A673 (cell line): ENCODE measurements around the gene HDAC4. TPM values are rescaled to one million over a fixed set of nuclear protein-coding genes. Genes with fewer than 3 reads are reported as not detected.

Source experiments
- BruUV-seq: library from RNA; stranded (reverse); fragments of 400-500 nt; replicated peaks from 2 replicates; lab custom pipeline; 2021; lab: Mats Ljungman, UMichigan
- CTCF ChIA-PET: fragments of 300-600 bp; sonication (Branson Sonifier 250); formaldehyde crosslinking; loops from one replicate; lab custom pipeline; 2022; ENCODE audit warnings: antibody characterized with exemption; lab: Charles Lee
- POLR2A ChIA-PET: fragments of 300-600 bp; sonication (Branson Sonifier 250); formaldehyde crosslinking; loops from one replicate; lab custom pipeline; 2022; ENCODE audit warnings: antibody characterized with exemption; ENCODE audit not compliant: low non-redundant PET; lab: Charles Lee
- DNase-seq: peaks from one replicate; pipeline ENCODE4 v3.0.0-alpha.2; 2015; ENCODE audit warnings: low spot score
- H3K27ac ChIP-seq: fragments of 200-600 bp; sonication (generic); 2 replicates; pipeline ENCODE4 v1.5.1; 2016; ENCODE audit warnings: mixed run types, low read depth, mild to moderate bottlenecking, mixed read lengths, antibody characterized with exemption, low read length; ENCODE audit not compliant: poor library complexity, severe bottlenecking
- H3K27me3 ChIP-seq: fragments of 200-600 bp; sonication (generic); replicated peaks from 2 replicates; pipeline ENCODE4 v1.6.1; 2017; ENCODE audit warnings: mixed run types, low read depth, mild to moderate bottlenecking, mixed read lengths, antibody characterized with exemption, low read length; ENCODE audit not compliant: insufficient read depth, poor library complexity
- H3K36me3 ChIP-seq: fragments of 200-600 bp; sonication (generic); 2 replicates; pipeline ENCODE4 v1.6.1; 2016; ENCODE audit warnings: mixed run types, mild to moderate bottlenecking, mixed read lengths, antibody characterized with exemption, low read length; ENCODE audit not compliant: insufficient read depth, poor library complexity, severe bottlenecking
- H3K4me1 ChIP-seq: fragments of 200-600 bp; sonication (generic); 2 replicates; pipeline ENCODE4 v1.6.1; 2017; ENCODE audit warnings: mixed run types, mild to moderate bottlenecking, mixed read lengths, antibody characterized with exemption, low read length; ENCODE audit not compliant: insufficient read depth, poor library complexity, severe bottlenecking
- H3K4me3 ChIP-seq: fragments of 200-600 bp; sonication (generic); 2 replicates; pipeline ENCODE4 v1.5.1; 2016; ENCODE audit warnings: low read depth, mixed run types, mild to moderate bottlenecking, mixed read lengths, low read length; ENCODE audit not compliant: poor library complexity, severe bottlenecking
- H3K9me3 ChIP-seq: fragments of 200-600 bp; sonication (generic); 2 replicates; pipeline ENCODE4 v1.6.1; 2016; ENCODE audit warnings: mixed run types, low read depth, mild to moderate bottlenecking, mixed read lengths, antibody characterized with exemption, low read length; ENCODE audit not compliant: poor library complexity, severe bottlenecking
- EZH2 ChIP-seq: fragments of 200-600 bp; sonication (generic); IDR thresholded peaks from 2 replicates; pipeline ENCODE4 v1.6.1; 2017; ENCODE audit warnings: borderline replicate concordance, low read depth, mild to moderate bottlenecking, mixed read lengths, antibody characterized with exemption, low read length; ENCODE audit not compliant: poor library complexity, severe bottlenecking
- intact Hi-C: fragments of 100-400 bp; cut with micrococcal nuclease; formaldehyde crosslinking; loops from one replicate; pipeline ENCODE4 v1.10.0; 2022; ENCODE audit not compliant: unreplicated experiment
- total RNA-seq: library from RNA; stranded (reverse); gene quantifications from 2 replicates; pipeline ENCODE4 v1.2.3, GENCODE V29; 2021
- TF ChIP-seq, protein P1 (sequence below): fragments of 300-800, 200-600 bp; sonication (generic); conservative IDR thresholded peaks from 2 replicates; pipeline ENCODE4 v1.5.1; 2017; ENCODE audit warnings: low read depth, mild to moderate bottlenecking, antibody characterized with exemption, low read length, moderate library complexity, mixed read lengths

The HDAC4 gene
- total RNA-seq, 1 experiment from 2014 or later, result 40.0 TPM

- H3K4me3 ChIP-seq, result no peak overlapping the region
- peaks cover 2% of the 10 kb centered on the region for H3K9me3 ChIP-seq
- TF ChIP-seq, protein P1, sequence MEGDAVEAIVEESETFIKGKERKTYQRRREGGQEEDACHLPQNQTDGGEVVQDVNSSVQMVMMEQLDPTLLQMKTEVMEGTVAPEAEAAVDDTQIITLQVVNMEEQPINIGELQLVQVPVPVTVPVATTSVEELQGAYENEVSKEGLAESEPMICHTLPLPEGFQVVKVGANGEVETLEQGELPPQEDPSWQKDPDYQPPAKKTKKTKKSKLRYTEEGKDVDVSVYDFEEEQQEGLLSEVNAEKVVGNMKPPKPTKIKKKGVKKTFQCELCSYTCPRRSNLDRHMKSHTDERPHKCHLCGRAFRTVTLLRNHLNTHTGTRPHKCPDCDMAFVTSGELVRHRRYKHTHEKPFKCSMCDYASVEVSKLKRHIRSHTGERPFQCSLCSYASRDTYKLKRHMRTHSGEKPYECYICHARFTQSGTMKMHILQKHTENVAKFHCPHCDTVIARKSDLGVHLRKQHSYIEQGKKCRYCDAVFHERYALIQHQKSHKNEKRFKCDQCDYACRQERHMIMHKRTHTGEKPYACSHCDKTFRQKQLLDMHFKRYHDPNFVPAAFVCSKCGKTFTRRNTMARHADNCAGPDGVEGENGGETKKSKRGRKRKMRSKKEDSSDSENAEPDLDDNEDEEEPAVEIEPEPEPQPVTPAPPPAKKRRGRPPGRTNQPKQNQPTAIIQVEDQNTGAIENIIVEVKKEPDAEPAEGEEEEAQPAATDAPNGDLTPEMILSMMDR, result no peak
- no peak for TF ChIP-seq EZH2
- intact Hi-C loops, result no loop called here
- DNase-seq, result no peak
- BruUV-seq, result no TSS peak
- H3K36me3 ChIP-seq, result no peaks in the 10 kb centered on the region
- ChIA-PET CTCF (no interaction called here), POLR2A (no interaction called here)
- no peaks in the 10 kb centered on the region for H3K27me3 ChIP-seq
- no peaks in the 10 kb centered on the region for H3K4me1 ChIP-seq
- H3K27ac ChIP-seq, result no peak overlapping the region
Observed at GRCh38 chr2:239360421-239361310, 40.2 kb downstream of the HDAC4 start.

- no peak for DNase-seq
- CTCF ChIA-PET, result no interaction called here
- POLR2A ChIA-PET, result no interaction called here
Observed at GRCh38 chr2:239360008-239360407, 40.8 kb downstream of the HDAC4 start.

GRCh38 chr2:239359196-239359912, 41.5 kb downstream of the HDAC4 start:
- DNase-seq, result no peak
- Histone ChIP-seq H3K27ac (no peak overlapping the region), H3K36me3 (peaks cover 3% of the 10 kb centered on the region), H3K9me3 (peaks cover 13% of the 10 kb centered on the region), H3K4me3 (no peak overlapping the region), H3K4me1 (no peaks in the 10 kb centered on the region), H3K27me3 (no peaks in the 10 kb centered on the region)
- CTCF ChIA-PET, result no interaction called here
- POLR2A ChIA-PET, result no interaction called here
- no peak for TF ChIP-seq EZH2
- TF ChIP-seq, protein P1, result no peak
- intact Hi-C loops, result no loop called here
- no TSS peak for BruUV-seq

More at GRCh38 chr2:239360008-239360407, 40.8 kb downstream of the HDAC4 start:
- Histone ChIP-seq H3K27ac (no peak overlapping the region), H3K4me3 (no peak overlapping the region), H3K27me3 (no peaks in the 10 kb centered on the region), H3K9me3 (peaks cover 8% of the 10 kb centered on the region), H3K36me3 (no peaks in the 10 kb centered on the region), H3K4me1 (no peaks in the 10 kb centered on the region)
- no TSS peak for BruUV-seq
- TF ChIP-seq EZH2, result no peak
- TF ChIP-seq, protein P1, result no peak
- intact Hi-C loops, result no loop called here
